Activated naive CD4-positive, alpha-beta T cell treated with anti-CD3 and anti-CD28 coated beads, Interleukin-2, amount 50 U/mL, for 24 hours (primary cell): Measurements from ENCODE around the gene PKN3.

Source experiments
- H3K27ac Mint-ChIP-seq: one replicate; pipeline ENCODE4 v1.8.0; 2021; ENCODE audit warnings: mild to moderate bottlenecking, mixed read lengths
- H3K27me3 Mint-ChIP-seq: one replicate; pipeline ENCODE4 v1.8.0; 2021; ENCODE audit warnings: mixed read lengths
- H3K36me3 Mint-ChIP-seq: one replicate; pipeline ENCODE4 v1.8.0; 2021; ENCODE audit warnings: mixed read lengths
- H3K4me1 Mint-ChIP-seq: one replicate; pipeline ENCODE4 v1.8.0; 2021; ENCODE audit warnings: mixed read lengths
- H3K4me3 Mint-ChIP-seq: one replicate; pipeline ENCODE4 v1.8.0; 2021; ENCODE audit warnings: mild to moderate bottlenecking, mixed read lengths
- H3K9me3 Mint-ChIP-seq: one replicate; pipeline ENCODE4 v1.8.0; 2021; ENCODE audit warnings: mixed read lengths

PKN3 gene

GRCh38 chr9:128705051-128705965 lies 3.0 kb downstream of the PKN3 start:
- H3K27ac Mint-ChIP-seq, result no peak overlapping the region
- H3K36me3 Mint-ChIP-seq, result no peaks in the 10 kb centered on the region
- H3K9me3 Mint-ChIP-seq, result no peaks in the 10 kb centered on the region
- peaks cover 9% of the 10 kb centered on the region for H3K4me1 Mint-ChIP-seq
- no peak overlapping the region for H3K4me3 Mint-ChIP-seq
- no peaks in the 10 kb centered on the region for H3K27me3 Mint-ChIP-seq

GRCh38 chr9:128706045-128706444 lies 3.7 kb downstream of the PKN3 start:
- H3K36me3 Mint-ChIP-seq, result no peaks in the 10 kb centered on the region
- no peaks in the 10 kb centered on the region for H3K9me3 Mint-ChIP-seq
- H3K4me1 Mint-ChIP-seq, result peaks cover 9% of the 10 kb centered on the region
- no peak overlapping the region for H3K4me3 Mint-ChIP-seq
- no peaks in the 10 kb centered on the region for H3K27me3 Mint-ChIP-seq
- no peak overlapping the region for H3K27ac Mint-ChIP-seq

GRCh38 chr9:128706671-128707381 lies 4.5 kb downstream of the PKN3 start:
- Mint-ChIP-seq H3K9me3 (no peaks in the 10 kb centered on the region), H3K4me1 (peaks cover 9% of the 10 kb centered on the region), H3K27me3 (no peaks in the 10 kb centered on the region), H3K36me3 (no peaks in the 10 kb centered on the region), H3K27ac (no peak overlapping the region), H3K4me3 (no peak overlapping the region)

GRCh38 chr9:128707446-128707845 lies 5.1 kb downstream of the PKN3 start:
- Mint-ChIP-seq H3K36me3 (no peaks in the 10 kb centered on the region), H3K4me1 (peaks cover 5% of the 10 kb centered on the region), H3K27me3 (no peaks in the 10 kb centered on the region), H3K9me3 (no peaks in the 10 kb centered on the region), H3K4me3 (no peak overlapping the region), H3K27ac (no peak overlapping the region)

- Mint-ChIP-seq H3K9me3 (no peaks in the 10 kb centered on the region), H3K36me3 (no peaks in the 10 kb centered on the region), H3K27ac (no peak overlapping the region), H3K4me3 (no peak overlapping the region), H3K27me3 (no peaks in the 10 kb centered on the region), H3K4me1 (no peaks in the 10 kb centered on the region)
These were observed 10.4 kb downstream of the PKN3 start for GRCh38 chr9:128712451-128713410.

- no peaks in the 10 kb centered on the region for H3K4me1 Mint-ChIP-seq
- H3K9me3 Mint-ChIP-seq, result no peaks in the 10 kb centered on the region
- no peak overlapping the region for H3K27ac Mint-ChIP-seq
- no peaks in the 10 kb centered on the region for H3K36me3 Mint-ChIP-seq
- H3K27me3 Mint-ChIP-seq, result no peaks in the 10 kb centered on the region
- no peak overlapping the region for H3K4me3 Mint-ChIP-seq
These were observed 11.1 kb downstream of the PKN3 start for GRCh38 chr9:128713411-128713780.

- H3K4me1 Mint-ChIP-seq, result no peaks in the 10 kb centered on the region
These were observed 11.8 kb downstream of the PKN3 start for GRCh38 chr9:128713941-128714573.

GRCh38 chr9:128714586-128715435 lies 12.5 kb downstream of the PKN3 start:
- Mint-ChIP-seq H3K36me3 (no peaks in the 10 kb centered on the region), H3K27me3 (no peaks in the 10 kb centered on the region), H3K4me1 (no peaks in the 10 kb centered on the region), H3K4me3 (no peak overlapping the region), H3K27ac (peak overlapping the region; percentile 46), H3K9me3 (no peaks in the 10 kb centered on the region)

More at GRCh38 chr9:128713941-128714573, 11.8 kb downstream of the PKN3 start:
- Mint-ChIP-seq H3K9me3 (no peaks in the 10 kb centered on the region), H3K4me3 (no peak overlapping the region), H3K27ac (peak overlapping the region; percentile 46), H3K27me3 (no peaks in the 10 kb centered on the region), H3K36me3 (no peaks in the 10 kb centered on the region)

- H3K4me3 Mint-ChIP-seq, result no peak overlapping the region
- H3K27me3 Mint-ChIP-seq, result no peaks in the 10 kb centered on the region
- no peaks in the 10 kb centered on the region for H3K9me3 Mint-ChIP-seq
- H3K27ac Mint-ChIP-seq, result no peak overlapping the region
- H3K36me3 Mint-ChIP-seq, result no peaks in the 10 kb centered on the region
- no peaks in the 10 kb centered on the region for H3K4me1 Mint-ChIP-seq
These were observed 13.1 kb downstream of the PKN3 start for GRCh38 chr9:128715436-128715750.

- no peak overlapping the region for H3K4me3 Mint-ChIP-seq
- no peak overlapping the region for H3K27ac Mint-ChIP-seq
- H3K9me3 Mint-ChIP-seq, result no peaks in the 10 kb centered on the region
- H3K4me1 Mint-ChIP-seq, result no peaks in the 10 kb centered on the region
- H3K27me3 Mint-ChIP-seq, result no peaks in the 10 kb centered on the region
- H3K36me3 Mint-ChIP-seq, result no peaks in the 10 kb centered on the region
These were observed 14.4 kb downstream of the PKN3 start for GRCh38 chr9:128716581-128717254.

- Mint-ChIP-seq H3K4me3 (no peak overlapping the region), H3K36me3 (no peaks in the 10 kb centered on the region), H3K4me1 (peaks cover 6% of the 10 kb centered on the region)
These were observed 15.7 kb downstream of the PKN3 start for GRCh38 chr9:128718047-128718446.

GRCh38 chr9:128718475-128718874 lies 16.2 kb downstream of the PKN3 start:
- Mint-ChIP-seq H3K27me3 (no peaks in the 10 kb centered on the region), H3K27ac (no peak overlapping the region), H3K9me3 (no peaks in the 10 kb centered on the region), H3K36me3 (no peaks in the 10 kb centered on the region), H3K4me3 (no peak overlapping the region), H3K4me1 (peaks cover 10% of the 10 kb centered on the region)

More at GRCh38 chr9:128718047-128718446, 15.7 kb downstream of the PKN3 start:
- Mint-ChIP-seq H3K27me3 (no peaks in the 10 kb centered on the region), H3K9me3 (no peaks in the 10 kb centered on the region), H3K27ac (no peak overlapping the region)

GRCh38 chr9:128719919-128720605 lies 17.8 kb downstream of the PKN3 start:
- Mint-ChIP-seq H3K27me3 (no peaks in the 10 kb centered on the region), H3K9me3 (no peaks in the 10 kb centered on the region), H3K27ac (no peak overlapping the region), H3K4me1 (peaks cover 22% of the 10 kb centered on the region), H3K36me3 (no peaks in the 10 kb centered on the region), H3K4me3 (no peak overlapping the region)
